HEK293T (cell line): ENCODE measurements around the gene PKM.

Experiments used
- CTCF ChIA-PET: fragments of 350-600 bp; formaldehyde crosslinking; extraction: SDS; loops from one replicate; lab custom pipeline; 2021; ENCODE audit warnings: antibody characterized with exemption, inconsistent platforms; lab: Yijun Ruan, JAX
- POLR2A ChIA-PET: fragments of 350-600 bp; formaldehyde crosslinking; extraction: SDS; loops from one replicate; lab custom pipeline; 2020; ENCODE audit warnings: antibody characterized with exemption, inconsistent platforms; lab: Yijun Ruan, JAX
- DNase-seq: peaks from one replicate; pipeline ENCODE4 v3.0.0; 2012; ENCODE audit warnings: mixed read lengths; ENCODE audit errors: extremely low spot score
- ARNT ChIP-seq: fragments of 450-650 bp; IDR thresholded peaks from 2 replicates; pipeline ENCODE4 v1.6.1; 2017; ENCODE audit warnings: mild to moderate bottlenecking
- BHLHE40 ChIP-seq: fragments of 450-650 bp; IDR thresholded peaks from 2 replicates; pipeline ENCODE4 v1.6.1; 2016; ENCODE audit warnings: mild to moderate bottlenecking, moderate library complexity, borderline replicate concordance
- CTBP1 ChIP-seq: fragments of 450-650 bp; IDR thresholded peaks from 2 replicates; pipeline ENCODE4 v1.6.1; 2016; ENCODE audit warnings: borderline replicate concordance
- ELF4 ChIP-seq: fragments of 450-650 bp; IDR thresholded peaks from 2 replicates; pipeline ENCODE4 v1.6.1; 2017; ENCODE audit warnings: antibody characterized with exemption
- FOXA1 ChIP-seq: fragments of 450-650 bp; IDR thresholded peaks from 2 replicates; pipeline ENCODE4 v1.6.1; 2016; ENCODE audit warnings: mild to moderate bottlenecking
- FOXK2 ChIP-seq: fragments of 450-650 bp; IDR thresholded peaks from 2 replicates; pipeline ENCODE4 v1.6.1; 2016; ENCODE audit warnings: mild to moderate bottlenecking
- FOXM1 ChIP-seq: fragments of 450-650 bp; IDR thresholded peaks from 2 replicates; pipeline ENCODE4 v1.6.1; 2017; ENCODE audit warnings: mild to moderate bottlenecking, borderline replicate concordance
- HDGF ChIP-seq: fragments of 450-650 bp; IDR thresholded peaks from 2 replicates; pipeline ENCODE4 v1.6.1; 2017; ENCODE audit warnings: antibody characterized with exemption, borderline replicate concordance
- L3MBTL2 ChIP-seq: fragments of 450-650 bp; conservative IDR thresholded peaks from 2 replicates; pipeline ENCODE4 v1.6.1; 2016; ENCODE audit warnings: mild to moderate bottlenecking
- LEF1 ChIP-seq: fragments of 450-650 bp; IDR thresholded peaks from 2 replicates; pipeline ENCODE4 v1.6.1; 2017; ENCODE audit warnings: mild to moderate bottlenecking, borderline replicate concordance
- NFRKB ChIP-seq: fragments of 450-650 bp; IDR thresholded peaks from 2 replicates; pipeline ENCODE4 v1.6.1; 2016; ENCODE audit warnings: mild to moderate bottlenecking, moderate library complexity
- PKNOX1 ChIP-seq: fragments of 450-650 bp; IDR thresholded peaks from 2 replicates; pipeline ENCODE4 v1.6.1; 2016
- SP1 ChIP-seq: fragments of 450-650 bp; IDR thresholded peaks from 2 replicates; pipeline ENCODE4 v1.6.1; 2017
- SUZ12 ChIP-seq: fragments of 450-650 bp; IDR thresholded peaks from 2 replicates; pipeline ENCODE4 v1.6.1; 2016; ENCODE audit warnings: mild to moderate bottlenecking
- TARDBP ChIP-seq: fragments of 450-650 bp; IDR thresholded peaks from 2 replicates; pipeline ENCODE4 v1.6.1; 2016
- ZNF384 ChIP-seq: fragments of 450-650 bp; IDR thresholded peaks from 2 replicates; pipeline ENCODE4 v1.6.1; 2016

The PKM gene

DNA sequence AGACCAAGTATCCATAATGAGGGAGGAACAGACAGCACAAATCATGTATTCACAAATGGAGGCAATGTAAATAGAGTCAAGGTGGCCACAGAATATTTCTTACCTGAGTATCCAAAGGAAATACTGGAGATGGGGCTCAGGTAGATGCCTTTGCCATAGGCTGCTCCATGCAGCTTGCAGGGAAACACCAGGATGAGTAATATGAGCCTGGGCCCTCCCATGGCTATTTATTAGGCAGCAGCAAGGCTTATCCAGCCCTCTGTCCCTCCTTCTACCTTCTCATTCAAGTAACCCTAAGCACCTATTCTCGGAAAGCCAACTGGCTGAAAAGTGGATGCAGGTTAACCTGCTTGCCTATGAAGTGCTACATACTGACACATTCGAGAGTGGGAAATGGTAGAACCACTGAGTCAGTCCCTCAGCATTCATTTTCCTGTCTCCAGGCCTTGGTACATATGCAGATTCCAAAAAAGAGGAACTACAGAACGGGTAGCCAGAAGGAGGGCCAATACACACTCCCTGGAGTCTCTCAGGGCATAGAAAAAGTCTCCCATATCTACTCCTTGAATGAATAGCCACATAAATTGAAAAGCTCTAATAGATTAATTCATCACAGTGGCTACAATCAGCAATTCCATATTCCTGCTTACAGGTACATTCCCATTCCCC lies 18.3 kb upstream of the PKM start:
- POLR2A ChIA-PET, result no interaction called here
- DNase-seq, result no peak
- no peak for TF ChIP-seq TARDBP
- no peak for TF ChIP-seq FOXM1
- no peak for TF ChIP-seq NFRKB
- CTCF ChIA-PET, result interaction anchor here (0.7 kb wide), 1 partner anchor 10 kb away, joined by 3 read pairs; no protein-coding TSS in a partner anchor

DNA sequence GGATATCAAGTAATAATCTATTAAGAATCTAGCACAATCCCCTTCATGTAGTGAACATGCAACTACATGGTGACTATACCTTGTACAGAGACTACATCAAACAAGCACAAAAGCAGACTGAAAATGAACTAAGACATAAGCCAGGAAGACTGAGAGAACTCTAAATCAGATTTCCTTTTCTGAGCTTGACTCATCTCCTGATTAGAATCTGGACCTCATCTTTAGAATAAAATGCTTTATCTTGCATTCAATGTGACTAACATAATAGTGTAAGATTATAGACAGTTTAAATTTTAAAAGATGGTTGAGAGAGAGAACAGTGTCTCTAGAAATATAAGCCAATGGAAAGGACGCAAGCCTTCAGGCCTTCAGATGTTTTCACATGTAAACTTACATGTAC lies 17.5 kb upstream of the PKM start:
- POLR2A ChIA-PET, result no interaction called here
- TF ChIP-seq SUZ12, result no peak
- TF ChIP-seq ZNF384, result no peak
- no peak for TF ChIP-seq CTBP1
- TF ChIP-seq NFRKB, result no peak
- no peak for TF ChIP-seq FOXK2
- TF ChIP-seq ARNT, result no peak
- TF ChIP-seq HDGF, result no peak
- no peak for TF ChIP-seq FOXM1
- CTCF ChIA-PET, result interaction anchor here (0.7 kb wide), 1 partner anchor 11 kb away, joined by 3 read pairs; no protein-coding TSS in a partner anchor
- DNase-seq, result no peak

- TF ChIP-seq SP1, result no peak
- no peak for TF ChIP-seq FOXA1
- TF ChIP-seq LEF1, result no peak
- no peak for TF ChIP-seq BHLHE40
- no peak for TF ChIP-seq L3MBTL2
- TF ChIP-seq ELF4, result no peak
- no peak for TF ChIP-seq NFRKB
- TF ChIP-seq HDGF, result no peak
- no peak for TF ChIP-seq ARNT
- no peak for TF ChIP-seq TARDBP
- TF ChIP-seq FOXK2, result no peak
- no peak for TF ChIP-seq PKNOX1
- no peak for TF ChIP-seq ZNF384
- TF ChIP-seq FOXM1, result no peak
- TF ChIP-seq CTBP1, result no peak
- TF ChIP-seq SUZ12, result no peak
- ChIA-PET CTCF (interaction anchor here (1.2 kb wide), 1 partner anchor 16 kb away, joined by 5 read pairs; no protein-coding TSS in a partner anchor), POLR2A (interaction anchor here (6.8 kb wide), 1 partner anchor 13 kb away, joined by 77 read pairs; the partner anchor contains the start of gene PKM)
- DNase-seq, result no peak
Measured at GRCh38 chr15:72242775-72243370, 11.9 kb upstream of the PKM start.

GRCh38 chr15:72239652-72240051 lies 8.7 kb upstream of the PKM start:
- TF ChIP-seq L3MBTL2, result no peak
- no peak for TF ChIP-seq TARDBP
- no peak for TF ChIP-seq ZNF384
- no peak for TF ChIP-seq LEF1
- no peak for TF ChIP-seq CTBP1
- no peak for TF ChIP-seq FOXA1
- no peak for TF ChIP-seq FOXM1
- no peak for TF ChIP-seq ARNT
- TF ChIP-seq FOXK2, result no peak
- TF ChIP-seq BHLHE40, result no peak
- TF ChIP-seq NFRKB, result no peak
- no peak for TF ChIP-seq ELF4
- TF ChIP-seq PKNOX1, result no peak
- no peak for TF ChIP-seq SP1
- CTCF ChIA-PET, result interaction anchor here (1.1 to 1.2 kb wide), 2 partner anchors 12 to 13 kb away, joined by 4 to 8 read pairs; no protein-coding TSS in a partner anchor
- POLR2A ChIA-PET, result interaction anchor here (6.8 kb wide), 1 partner anchor 10 kb away, joined by 77 read pairs; the partner anchor contains the start of gene PKM
- no peak for DNase-seq

- CTCF ChIA-PET, result interaction anchor here (1.1 to 1.2 kb wide), 3 partner anchors 11 to 74 kb away, joined by 3 to 4 read pairs (median 4); no protein-coding TSS in a partner anchor
- no peak for DNase-seq
- no peak for TF ChIP-seq LEF1
- TF ChIP-seq CTBP1, result no peak
- TF ChIP-seq FOXA1, result no peak
- no peak for TF ChIP-seq SUZ12
- TF ChIP-seq NFRKB, result no peak
- no peak for TF ChIP-seq FOXK2
- no peak for TF ChIP-seq TARDBP
- TF ChIP-seq BHLHE40, result no peak
- no peak for TF ChIP-seq HDGF
- TF ChIP-seq PKNOX1, result no peak
- TF ChIP-seq L3MBTL2, result no peak
- POLR2A ChIA-PET, result interaction anchor here (0.5 to 6.8 kb wide), 2 partner anchors 9 to 22 kb away, joined by 4 to 77 read pairs; partner anchors contain the start of gene PKM
Measured at GRCh38 chr15:72238586-72238985, 7.6 kb upstream of the PKM start.

- POLR2A ChIA-PET, result interaction anchor here (6.8 kb wide), 1 partner anchor 8 kb away, joined by 77 read pairs; the partner anchor contains the start of gene PKM
- CTCF ChIA-PET, result no interaction called here
- DNase-seq, result no peak
- TF ChIP-seq BHLHE40 (no peak), SP1 (no peak), ZNF384 (no peak), TARDBP (no peak), LEF1 (no peak), PKNOX1 (no peak), FOXA1 (no peak), ARNT (no peak), ELF4 (no peak), NFRKB (no peak), FOXM1 (no peak), CTBP1 (no peak), FOXK2 (no peak), HDGF (no peak), SUZ12 (no peak), L3MBTL2 (no peak)
Measured at GRCh38 chr15:72237853-72238224, 6.8 kb upstream of the PKM start.
